ENCODE results near the gene SERINC1. TPM values are rescaled to one million over a fixed set of nuclear protein-coding genes. Genes with fewer than 3 reads are reported as not detected.

Gene SERINC1
- total RNA-seq, 1 donor from 2014 or later = 216 TPM

- ATAC-seq (no peak), DNase-seq (no peak)
- H3K9me3 ChIP-seq = no peaks in the 10 kb centered on the region
- intact Hi-C loops (cut with DNase I) = no loop called here
- no peaks in the 10 kb centered on the region for H3K27me3 ChIP-seq (ENCODE audit: low read depth)
- peak overlapping the region; percentile 99 for H3K4me3 ChIP-seq
- no peak for TF ChIP-seq CTCF (IDR thresholded peaks at IDR 0.05)
- H3K4me1 ChIP-seq = peaks cover 12% of the 10 kb centered on the region
- H3K36me3 ChIP-seq = no peaks in the 10 kb centered on the region
- no peak overlapping the region for H3K27ac ChIP-seq
These were observed 71.0 kb downstream of the SERINC1 start for GRCh38 chr6:122400462-122401089.

DNA sequence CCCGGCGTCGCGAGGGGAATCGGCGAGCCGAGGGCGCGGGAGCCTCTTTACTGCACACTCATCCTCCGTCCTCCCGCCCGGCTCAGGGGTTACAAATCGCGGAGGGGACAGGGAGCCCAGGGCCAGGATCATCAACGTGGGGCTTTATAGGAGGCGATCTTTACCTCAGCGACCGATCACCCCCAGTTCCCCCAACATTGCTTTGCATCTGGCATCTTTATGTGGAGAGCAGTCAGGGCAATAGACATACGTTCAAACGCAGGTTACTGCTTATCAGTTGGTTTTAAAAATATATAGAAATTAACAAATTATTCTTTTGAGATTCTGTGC, 71.5 kb downstream of the SERINC1 start:
- no peaks in the 10 kb centered on the region for H3K27me3 ChIP-seq (ENCODE audit: low read depth)
- intact Hi-C loops (cut with DNase I) = no loop called here
- DNase-seq = no peak
- ATAC-seq = no peak
- H3K27ac ChIP-seq = peak overlapping the region; percentile 88
- H3K9me3 ChIP-seq = no peaks in the 10 kb centered on the region
- peak overlapping the region; percentile 99 for H3K4me3 ChIP-seq
- TF ChIP-seq CTCF (IDR thresholded peaks at IDR 0.05) = no peak
- peaks cover 12% of the 10 kb centered on the region for H3K4me1 ChIP-seq
- H3K36me3 ChIP-seq = no peaks in the 10 kb centered on the region

DNA sequence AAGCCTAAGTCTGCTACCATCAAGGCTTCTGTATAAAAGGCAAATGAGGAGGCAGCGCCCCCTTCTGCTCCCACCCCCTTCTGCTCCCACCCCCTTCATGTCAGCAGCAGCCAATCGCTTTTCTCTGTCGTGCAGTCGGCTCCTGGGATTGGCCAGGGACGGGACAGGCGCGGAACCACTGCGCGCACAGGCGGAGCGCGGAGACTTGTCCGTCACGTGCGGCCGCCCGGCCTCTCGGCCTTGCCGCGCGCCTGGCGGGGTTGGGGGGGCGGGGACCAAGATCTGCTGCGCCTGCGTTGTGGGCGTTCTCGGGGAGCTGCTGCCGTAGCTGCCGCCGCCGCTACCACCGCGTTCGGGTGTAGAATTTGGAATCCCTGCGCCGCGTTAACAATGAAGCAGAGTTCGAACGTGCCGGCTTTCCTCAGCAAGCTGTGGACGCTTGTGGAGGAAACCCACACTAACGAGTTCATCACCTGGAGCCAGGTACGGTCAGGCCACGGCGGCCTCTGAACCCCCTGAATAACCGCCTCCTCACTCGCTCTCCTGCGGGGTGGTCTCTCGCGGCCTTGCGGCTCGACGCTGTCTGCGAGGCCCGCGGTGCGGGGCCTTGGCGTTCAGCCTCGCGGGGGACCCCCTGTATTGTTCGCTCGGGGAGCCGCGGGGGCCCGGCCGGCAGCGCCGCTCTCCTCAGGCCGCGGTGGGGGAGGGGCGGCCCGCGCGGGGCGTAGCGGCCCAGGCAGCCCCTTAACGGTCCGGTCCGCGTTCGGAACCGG, 72.1 kb downstream of the SERINC1 start, which contains the start of gene HSF2:
TSS of gene HSF2 (plus strand) at position 305 of the 773 bp plus-strand sequence. CDS start at position 391, 86 bp downstream.
- intact Hi-C loops (cut with DNase I) = no loop called here
- Histone ChIP-seq H3K27me3 (ENCODE audit: low read depth) (no peaks in the 10 kb centered on the region), H3K27ac (peak within 1 kb of the TSS; percentile 88), H3K4me3 (peak within 1 kb of the TSS; percentile 99), H3K36me3 (no peaks in the 10 kb centered on the region), H3K9me3 (no peaks in the 10 kb centered on the region), H3K4me1 (peaks cover 12% of the 10 kb centered on the region)
- TF ChIP-seq CTCF (IDR thresholded peaks at IDR 0.05) = no peak
- ATAC-seq (peak; percentile 99 to 100), DNase-seq (peak; percentile 97)

GRCh38 chr6:122399055-122399347, 72.6 kb downstream of the SERINC1 start:
- peak overlapping the region; percentile 54 for H3K27ac ChIP-seq
- no peak for ATAC-seq
- no peaks in the 10 kb centered on the region for H3K9me3 ChIP-seq
- DNase-seq = no peak
- intact Hi-C loops (cut with DNase I) = no loop called here
- H3K36me3 ChIP-seq = no peaks in the 10 kb centered on the region
- peaks cover 12% of the 10 kb centered on the region for H3K4me1 ChIP-seq
- H3K4me3 ChIP-seq = peak overlapping the region; percentile 99
- TF ChIP-seq CTCF (IDR thresholded peaks at IDR 0.05) = peak; percentile 32
- no peaks in the 10 kb centered on the region for H3K27me3 ChIP-seq (ENCODE audit: low read depth)

GRCh38 chr6:122394016-122394415, 77.6 kb downstream of the SERINC1 start:
- ATAC-seq (no peak), DNase-seq (no peak)
- H3K4me3 ChIP-seq = no peak overlapping the region
- intact Hi-C loops (cut with DNase I) = no loop called here
- TF ChIP-seq CTCF (IDR thresholded peaks at IDR 0.05) = no peak
- H3K9me3 ChIP-seq = no peaks in the 10 kb centered on the region
- no peaks in the 10 kb centered on the region for H3K36me3 ChIP-seq
- H3K4me1 ChIP-seq = no peaks in the 10 kb centered on the region
- no peaks in the 10 kb centered on the region for H3K27me3 ChIP-seq (ENCODE audit: low read depth)
- H3K27ac ChIP-seq = no peak overlapping the region
